Peyer's patch (tissue), 4 donors: ENCODE results near the gene DDAH1. TPM values are rescaled to one million over a fixed set of nuclear protein-coding genes. Genes with fewer than 3 reads are reported as not detected.
A peak's percentile ranks its signal among the peaks of the same experiment; 100 is the strongest.

Experiments used
- DNase-seq, 3 donors: peaks; one replicate each; pipeline ENCODE4 v3.0.0-alpha.2; 2017 to 2019
- H3K27ac ChIP-seq, 4 donors: fragments of 200-600 bp; sonication (generic); one replicate each; pipeline ENCODE4 v1.5.1; 2016 to 2019
- H3K27me3 ChIP-seq, 2 donors: fragments of 200-600 bp; sonication (generic); one replicate each; pipeline ENCODE4 v1.5.1; 2019
- H3K36me3 ChIP-seq, 3 donors: fragments of 200-600 bp; sonication (generic); one replicate each; pipeline ENCODE4 v1.5.1; 2016 to 2019
- H3K4me1 ChIP-seq, 4 donors: fragments of 200-600 bp; sonication (generic); one replicate each; pipeline ENCODE4 v1.5.1; 2016 to 2019
- H3K4me3 ChIP-seq, 4 donors: fragments of 200-600 bp; sonication (generic); 1 replicate in 3 of 4; 2 replicates in 1 of 4; pipeline ENCODE4 v1.5.1; 2016 to 2019; ENCODE audit warnings: mild to moderate bottlenecking in 1 of 4
- H3K9me3 ChIP-seq, 4 donors: fragments of 200-600 bp; sonication (generic); one replicate each; pipeline ENCODE4 v1.5.1; 2016 to 2019; ENCODE audit warnings: mild to moderate bottlenecking in 1 of 4
- POLR2A ChIP-seq, 2 donors: fragments of 450-650 bp; IDR thresholded peaks; one replicate each; pipeline ENCODE4 v1.5.1; 2017; ENCODE audit warnings: antibody characterized with exemption in 2 of 2, mild to moderate bottlenecking in 2 of 2, moderate library complexity in 2 of 2
- total RNA-seq, 4 donors: library from RNA; depleted of rRNA; stranded (reverse); fragments of >200 nt; gene quantifications; one replicate each; pipeline ENCODE4 v1.1.0, GENCODE V29; 2016
- TF ChIP-seq, protein P1 (sequence below), 6 experiments: fragments of 450-650 bp in 4 of 6; fragments of 200-600 bp in 2 of 6; sonication (generic) in 1 of 6; IDR thresholded peaks; one replicate each; pipeline ENCODE4 v1.5.1; 2017 to 2019; ENCODE audit warnings: antibody characterized with exemption in 6 of 6, mild to moderate bottlenecking in 3 of 6, moderate library complexity in 1 of 6

Gene DDAH1
- total RNA-seq, 4 donors from 2014 or later = 40.8 to 60.2 (median 51.2) TPM

DNA sequence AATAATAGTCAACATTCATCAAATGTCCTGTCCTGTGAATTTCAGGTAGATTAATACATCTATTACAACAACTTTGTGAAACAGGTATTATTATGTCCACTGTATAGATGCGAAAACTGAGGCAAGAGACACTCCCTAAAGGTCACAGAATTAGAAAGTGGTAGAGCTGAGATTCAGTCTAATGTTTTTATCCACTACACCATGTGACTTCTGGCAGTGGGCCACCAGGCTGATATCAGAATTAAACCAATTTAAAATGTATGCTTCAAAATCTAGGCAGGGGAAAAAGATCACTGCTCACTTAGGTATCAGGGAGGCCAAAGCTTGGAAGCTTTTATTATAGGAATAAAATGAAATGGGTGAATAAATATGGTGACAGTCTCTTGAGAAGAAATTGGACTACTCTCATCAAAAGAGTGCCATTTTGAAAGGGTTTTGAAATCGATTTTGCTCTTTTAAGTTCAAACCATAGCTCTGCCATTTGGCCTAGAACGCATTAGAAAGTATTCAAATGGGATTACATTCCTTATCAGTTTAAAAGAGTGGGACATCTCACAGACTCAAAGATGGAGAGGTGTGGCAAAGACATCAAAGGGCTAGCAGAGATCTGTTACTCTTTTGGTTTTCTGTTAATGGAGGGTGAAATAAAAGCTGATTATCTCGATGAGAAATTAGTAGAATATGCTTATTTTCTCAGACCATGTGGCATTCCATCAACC is 1.9 kb downstream of the DDAH1 start:
- Histone ChIP-seq H3K27ac (no peak overlapping the region), H3K36me3 (no peaks in the 10 kb centered on the region), H3K4me1 (peaks cover 0 to 34% (median 5%) of the 10 kb centered on the region in 4 donors), H3K4me3 (peak overlapping the region in 2 of 4 donors; percentile 36 to 73), H3K9me3 (no peaks in the 10 kb centered on the region), H3K27me3 (no peaks in the 10 kb centered on the region)
- no peak for DNase-seq
- TF ChIP-seq, protein P1, sequence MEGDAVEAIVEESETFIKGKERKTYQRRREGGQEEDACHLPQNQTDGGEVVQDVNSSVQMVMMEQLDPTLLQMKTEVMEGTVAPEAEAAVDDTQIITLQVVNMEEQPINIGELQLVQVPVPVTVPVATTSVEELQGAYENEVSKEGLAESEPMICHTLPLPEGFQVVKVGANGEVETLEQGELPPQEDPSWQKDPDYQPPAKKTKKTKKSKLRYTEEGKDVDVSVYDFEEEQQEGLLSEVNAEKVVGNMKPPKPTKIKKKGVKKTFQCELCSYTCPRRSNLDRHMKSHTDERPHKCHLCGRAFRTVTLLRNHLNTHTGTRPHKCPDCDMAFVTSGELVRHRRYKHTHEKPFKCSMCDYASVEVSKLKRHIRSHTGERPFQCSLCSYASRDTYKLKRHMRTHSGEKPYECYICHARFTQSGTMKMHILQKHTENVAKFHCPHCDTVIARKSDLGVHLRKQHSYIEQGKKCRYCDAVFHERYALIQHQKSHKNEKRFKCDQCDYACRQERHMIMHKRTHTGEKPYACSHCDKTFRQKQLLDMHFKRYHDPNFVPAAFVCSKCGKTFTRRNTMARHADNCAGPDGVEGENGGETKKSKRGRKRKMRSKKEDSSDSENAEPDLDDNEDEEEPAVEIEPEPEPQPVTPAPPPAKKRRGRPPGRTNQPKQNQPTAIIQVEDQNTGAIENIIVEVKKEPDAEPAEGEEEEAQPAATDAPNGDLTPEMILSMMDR (IDR thresholded peaks at IDR 0.05) = no peak
- TF ChIP-seq POLR2A (IDR thresholded peaks at IDR 0.05) = no peak

DNA sequence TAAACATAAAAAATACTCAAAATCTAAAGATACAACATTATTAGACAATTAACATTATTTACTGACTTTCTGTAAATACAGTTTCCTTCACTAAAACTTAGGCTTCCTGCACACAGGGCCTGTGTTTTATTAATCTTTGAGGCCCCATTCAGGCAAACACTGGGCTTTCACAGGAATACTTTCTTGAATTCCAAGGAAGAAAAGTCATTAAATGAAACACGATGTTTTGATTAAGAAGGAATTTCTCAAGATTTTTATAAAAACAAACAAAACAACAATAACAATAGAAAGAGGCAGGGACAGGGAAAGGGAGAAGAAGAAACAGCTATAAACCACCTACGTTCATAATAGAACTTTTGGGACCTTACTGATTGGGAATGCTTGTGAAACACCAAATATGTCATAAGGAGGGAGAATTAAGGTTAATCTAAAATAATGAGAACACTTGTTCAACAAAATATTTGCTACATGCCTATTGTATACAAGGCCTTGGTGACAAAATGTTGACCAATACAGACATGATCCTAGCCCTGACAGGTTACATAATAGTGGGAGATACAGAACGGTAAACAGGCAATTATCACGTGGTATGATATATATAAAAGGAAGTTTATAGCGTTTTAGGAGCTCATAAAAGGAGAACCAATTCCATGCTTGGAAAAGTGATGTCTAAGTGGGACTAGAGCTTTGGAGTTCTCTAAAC is 3.6 kb downstream of the DDAH1 start:
- Histone ChIP-seq H3K4me3 (no peak overlapping the region), H3K27me3 (no peaks in the 10 kb centered on the region), H3K9me3 (no peaks in the 10 kb centered on the region), H3K36me3 (no peaks in the 10 kb centered on the region), H3K27ac (peak overlapping the region in 2 of 4 donors; percentile 64 to 79), H3K4me1 (peaks cover 0 to 34% (median 5%) of the 10 kb centered on the region in 4 donors)
- no peak for DNase-seq
- TF ChIP-seq, protein P1 (IDR thresholded peaks at IDR 0.05) = no peak
- no peak for TF ChIP-seq POLR2A (IDR thresholded peaks at IDR 0.05)

DNA sequence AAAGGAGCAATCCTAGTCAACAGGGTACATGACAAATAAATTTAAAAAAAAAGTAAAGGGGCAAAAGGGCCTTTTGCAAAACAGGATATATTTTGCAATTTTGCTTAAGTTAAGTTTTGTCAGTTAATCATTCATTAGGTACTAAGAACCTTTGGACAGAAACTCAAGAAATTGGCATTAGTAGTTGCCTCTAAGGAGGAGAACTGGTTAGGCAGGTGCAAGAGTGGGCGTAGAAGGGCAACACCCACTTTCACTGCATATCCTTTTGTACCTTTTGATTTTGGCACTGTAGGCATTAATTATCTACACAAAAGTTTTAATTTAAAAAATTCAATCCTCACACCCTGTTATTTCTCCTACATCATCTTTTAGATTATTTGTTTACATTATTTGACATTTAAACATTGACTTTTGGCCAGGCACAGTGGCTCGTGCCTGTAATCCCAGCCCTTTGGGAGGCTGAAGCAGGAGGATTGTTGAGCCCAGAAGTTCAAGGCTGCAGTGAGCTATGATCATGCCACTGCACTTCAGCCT is 4.3 kb downstream of the DDAH1 start:
- Histone ChIP-seq H3K4me3 (no peak overlapping the region), H3K27me3 (no peaks in the 10 kb centered on the region), H3K4me1 (peaks cover 0 to 30% (median 5%) of the 10 kb centered on the region in 4 donors), H3K36me3 (no peaks in the 10 kb centered on the region), H3K9me3 (no peaks in the 10 kb centered on the region), H3K27ac (peak overlapping the region in 2 of 4 donors; percentile 64 to 79)
- TF ChIP-seq POLR2A (IDR thresholded peaks at IDR 0.05) = no peak
- TF ChIP-seq, protein P1 (IDR thresholded peaks at IDR 0.05) = no peak
- peak in 1 of 3 donors; percentile 63 for DNase-seq

DNA sequence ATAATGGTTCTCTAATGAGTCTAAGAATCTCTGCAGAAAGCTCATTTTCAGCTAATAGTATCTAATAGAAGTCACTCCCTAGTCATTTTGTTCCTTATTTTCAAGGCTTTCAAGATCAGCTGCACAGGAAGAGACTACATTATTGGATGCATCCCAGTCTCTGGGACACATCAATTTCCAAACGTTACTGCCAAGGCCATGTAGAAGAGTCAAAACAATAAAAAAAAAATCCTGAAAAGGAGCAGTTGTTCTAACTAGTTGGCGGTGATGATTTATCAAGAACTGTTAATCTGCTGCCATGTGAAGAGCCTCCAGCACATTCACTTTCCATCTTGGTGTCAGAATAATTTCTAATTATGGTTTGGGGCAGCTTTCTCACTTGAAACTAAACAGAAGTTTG is 5.7 kb downstream of the DDAH1 start:
- DNase-seq = no peak
- Histone ChIP-seq H3K4me1 (peaks cover 0 to 24% (median 0%) of the 10 kb centered on the region in 4 donors), H3K27ac (no peak overlapping the region), H3K27me3 (no peaks in the 10 kb centered on the region), H3K9me3 (no peaks in the 10 kb centered on the region), H3K4me3 (no peak overlapping the region), H3K36me3 (no peaks in the 10 kb centered on the region)
- TF ChIP-seq POLR2A (IDR thresholded peaks at IDR 0.05) = no peak
- TF ChIP-seq, protein P1 (IDR thresholded peaks at IDR 0.05) = no peak

DNA sequence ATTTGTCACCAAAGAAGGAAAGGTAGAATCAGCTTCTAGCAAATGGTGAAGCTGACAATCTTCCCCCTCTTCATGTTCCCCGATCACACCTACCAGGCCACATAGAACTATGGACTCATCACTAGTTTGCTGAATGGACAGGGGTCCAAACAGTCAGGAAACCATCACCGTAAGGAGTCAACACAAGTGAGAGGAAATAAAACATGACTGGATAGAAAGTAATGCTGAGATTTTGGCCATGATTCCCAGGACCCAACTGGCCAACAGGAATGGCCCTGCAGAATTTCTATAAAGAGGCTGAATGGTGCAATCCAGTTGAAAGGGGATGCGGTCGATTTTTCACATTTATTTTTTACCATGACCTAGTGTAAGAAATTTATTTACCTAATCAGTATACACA is 10.7 kb downstream of the DDAH1 start:
- H3K27me3 ChIP-seq = no peaks in the 10 kb centered on the region
- H3K4me1 ChIP-seq = peaks cover 0 to 1% (median 0%) of the 10 kb centered on the region in 4 donors
- TF ChIP-seq, protein P1 (IDR thresholded peaks at IDR 0.05) = no peak
- no peak for TF ChIP-seq POLR2A (IDR thresholded peaks at IDR 0.05)
- H3K36me3 ChIP-seq = no peaks in the 10 kb centered on the region
- H3K27ac ChIP-seq = peak overlapping the region in 1 of 4 donors; percentile 10
- no peak overlapping the region for H3K4me3 ChIP-seq
- no peaks in the 10 kb centered on the region for H3K9me3 ChIP-seq
- DNase-seq = no peak
